Esophagus squamous epithelium (tissue), 5 donors: ENCODE measurements around the gene NUP210L. TPM values are rescaled to one million over a fixed set of nuclear protein-coding genes. Genes with fewer than 3 reads are reported as not detected.
"Not testable (repeated sequence)": the region's sequence is repeated elsewhere in the genome, so short reads cannot be mapped to it uniquely, and the experiment has no call there.

Source experiments
- DNase-seq: peaks from one replicate; lab custom pipeline; 2025; lab: John Stamatoyannopoulos, UW
- H3K27ac ChIP-seq, 4 donors: fragments of 200-600 bp; sonication (generic); one replicate each; pipeline ENCODE4 v1.5.1; 2016 to 2019; ENCODE audit warnings: mild to moderate bottlenecking in 1 of 4
- H3K27me3 ChIP-seq, 4 donors: fragments of 200-600 bp; sonication (generic); 1 replicate in 3 of 4; 2 replicates in 1 of 4; pipeline versions ENCODE4 v1.5.1 to v1.6.0; 2017 to 2021; ENCODE audit warnings: antibody characterized with exemption in 1 of 4
- H3K36me3 ChIP-seq, 3 donors: fragments of 200-600 bp; sonication (generic); one replicate each; pipeline ENCODE4 v1.5.1; 2016 to 2019
- H3K4me1 ChIP-seq, 3 donors: fragments of 200-600 bp; sonication (generic); one replicate each; pipeline ENCODE4 v1.5.1; 2017 to 2019
- H3K4me3 ChIP-seq, 4 donors: fragments of 200-600 bp; sonication (generic); 1 replicate in 3 of 4; 2 replicates in 1 of 4; pipeline ENCODE4 v1.5.1; 2016 to 2019; ENCODE audit warnings: mild to moderate bottlenecking in 2 of 4, moderate library complexity in 1 of 4
- H3K9me3 ChIP-seq, 3 donors: fragments of 200-600 bp; sonication (generic); one replicate each; pipeline ENCODE4 v1.5.1; 2016 to 2019
- POLR2A ChIP-seq, 4 donors: fragments of 450-650 bp; IDR thresholded peaks; one replicate each; pipeline ENCODE4 v1.6.1; 2017; ENCODE audit warnings: antibody characterized with exemption in 4 of 4, mild to moderate bottlenecking in 4 of 4, moderate library complexity in 3 of 4
- WGBS, 2 donors: methylation state at CpG; one replicate each; pipeline ENCODE4 v1.1.5; 2018; 5-methylcytosine and 5-hydroxymethylcytosine counted together
- intact Hi-C: fragments of 100-400 bp; cut with DNase I; formaldehyde crosslinking; loops from one replicate; pipeline ENCODE4 v1.15.0; 2022
- total RNA-seq, 4 donors: library from RNA; depleted of rRNA; stranded (reverse); fragments of >200 nt; gene quantifications; one replicate each; pipeline ENCODE4 v1.1.0, GENCODE V29; 2016
- TF ChIP-seq, protein P1 (sequence below), 6 experiments: fragments of 450-650 bp in 4 of 6; fragments of 200-600 bp in 2 of 6; sonication (generic) in 2 of 6; IDR thresholded peaks; one replicate each; pipeline ENCODE4 v1.5.1; 2016 to 2019; ENCODE audit warnings: antibody characterized with exemption in 6 of 6, mild to moderate bottlenecking in 4 of 6, moderate library complexity in 4 of 6
- donor health status: DM: yes; HTN: yes; CAD: no.

NUP210L gene
- total RNA-seq, 4 donors from 2014 or later: 0.09 to 0.19 TPM; not detected in 2

DNA sequence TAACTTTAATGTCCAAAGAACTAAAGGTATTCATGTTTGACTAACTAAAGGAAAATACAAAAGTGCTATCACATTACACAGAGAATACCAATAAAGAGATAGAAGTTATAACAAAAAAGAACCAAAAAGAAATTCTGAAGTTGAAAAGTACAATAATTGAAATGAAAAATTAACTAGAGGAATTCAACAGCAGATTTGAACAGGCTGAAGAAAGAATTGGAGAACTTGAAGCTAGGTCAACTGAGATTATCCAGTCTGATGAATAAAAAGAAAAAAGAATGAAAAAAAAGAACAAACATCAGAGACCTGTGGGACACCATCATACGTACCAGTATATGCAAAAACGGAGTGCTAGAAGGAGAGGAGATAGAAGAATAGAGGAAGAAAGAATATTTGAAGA lies 78.5 kb downstream of the NUP210L start:
- Histone ChIP-seq H3K4me1 (no peaks in the 10 kb centered on the region), H3K27ac (no peak overlapping the region), H3K27me3 (no peaks in the 10 kb centered on the region), H3K9me3 (no peaks in the 10 kb centered on the region), H3K4me3 (no peak overlapping the region), H3K36me3 (no peaks in the 10 kb centered on the region)
- DNase-seq: no peak
- WGBS, 2 donors: 63 to 82% methylated on average over 2 of the region's 2 CpGs
- TF ChIP-seq, protein P1, sequence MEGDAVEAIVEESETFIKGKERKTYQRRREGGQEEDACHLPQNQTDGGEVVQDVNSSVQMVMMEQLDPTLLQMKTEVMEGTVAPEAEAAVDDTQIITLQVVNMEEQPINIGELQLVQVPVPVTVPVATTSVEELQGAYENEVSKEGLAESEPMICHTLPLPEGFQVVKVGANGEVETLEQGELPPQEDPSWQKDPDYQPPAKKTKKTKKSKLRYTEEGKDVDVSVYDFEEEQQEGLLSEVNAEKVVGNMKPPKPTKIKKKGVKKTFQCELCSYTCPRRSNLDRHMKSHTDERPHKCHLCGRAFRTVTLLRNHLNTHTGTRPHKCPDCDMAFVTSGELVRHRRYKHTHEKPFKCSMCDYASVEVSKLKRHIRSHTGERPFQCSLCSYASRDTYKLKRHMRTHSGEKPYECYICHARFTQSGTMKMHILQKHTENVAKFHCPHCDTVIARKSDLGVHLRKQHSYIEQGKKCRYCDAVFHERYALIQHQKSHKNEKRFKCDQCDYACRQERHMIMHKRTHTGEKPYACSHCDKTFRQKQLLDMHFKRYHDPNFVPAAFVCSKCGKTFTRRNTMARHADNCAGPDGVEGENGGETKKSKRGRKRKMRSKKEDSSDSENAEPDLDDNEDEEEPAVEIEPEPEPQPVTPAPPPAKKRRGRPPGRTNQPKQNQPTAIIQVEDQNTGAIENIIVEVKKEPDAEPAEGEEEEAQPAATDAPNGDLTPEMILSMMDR (IDR thresholded peaks at IDR 0.05): no peak
- no peak for TF ChIP-seq POLR2A (IDR thresholded peaks at IDR 0.05)
- intact Hi-C loops: no loop called here

DNA sequence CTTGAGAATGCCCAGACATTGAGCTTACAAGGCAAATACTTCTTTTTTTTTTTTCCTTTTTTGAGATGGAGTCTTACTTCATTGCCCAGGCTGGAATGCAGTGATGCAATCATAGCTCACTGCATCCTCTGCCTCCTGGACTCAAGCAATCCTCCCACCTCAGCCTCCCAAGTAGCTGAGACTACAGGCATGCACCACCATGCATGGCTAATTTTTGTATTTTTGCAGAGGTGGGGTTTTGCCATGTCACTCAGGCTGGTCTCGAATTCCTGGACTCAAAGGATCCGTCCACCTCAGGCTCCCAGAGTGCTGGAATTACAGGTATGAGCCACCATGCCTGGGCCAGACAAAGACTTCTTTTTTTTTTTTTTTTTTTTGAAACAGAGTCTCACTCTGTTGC lies 79.1 kb downstream of the NUP210L start:
- Histone ChIP-seq H3K36me3 (no peaks in the 10 kb centered on the region), H3K27ac (no peak overlapping the region), H3K27me3 (no peaks in the 10 kb centered on the region), H3K9me3 (no peaks in the 10 kb centered on the region), H3K4me1 (no peaks in the 10 kb centered on the region), H3K4me3 (no peak overlapping the region)
- WGBS, 2 donors: 77 to 91% methylated on average over 2 of the region's 2 CpGs
- intact Hi-C loops: no loop called here
- DNase-seq: no peak
- TF ChIP-seq POLR2A (IDR thresholded peaks at IDR 0.05): no peak
- TF ChIP-seq, protein P1 (IDR thresholded peaks at IDR 0.05): no peak

DNA sequence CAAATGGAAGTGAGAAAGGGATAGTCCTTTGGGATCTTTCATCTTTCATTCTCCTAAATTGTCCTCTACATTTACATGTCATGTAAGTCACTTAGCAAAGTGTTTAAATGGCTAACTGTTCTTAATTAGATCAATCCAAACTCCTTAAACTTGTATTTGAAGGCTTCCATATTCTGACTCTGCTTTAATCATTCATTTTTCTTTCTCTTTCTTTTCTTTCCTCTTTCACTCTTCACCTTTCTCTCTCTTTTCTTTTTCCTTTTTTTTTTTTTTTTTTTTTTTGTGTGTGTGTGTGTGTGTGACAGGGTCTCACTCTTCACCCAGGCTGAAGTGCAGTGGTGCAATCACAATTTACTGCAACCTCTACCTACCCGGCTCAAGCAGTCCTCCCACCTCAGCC lies 92.6 kb downstream of the NUP210L start:
- 75 to 100% methylated on average over 1 of the region's 1 CpG for WGBS, 2 donors
- TF ChIP-seq POLR2A (IDR thresholded peaks at IDR 0.05): no peak
- TF ChIP-seq, protein P1 (IDR thresholded peaks at IDR 0.05): no peak

DNA sequence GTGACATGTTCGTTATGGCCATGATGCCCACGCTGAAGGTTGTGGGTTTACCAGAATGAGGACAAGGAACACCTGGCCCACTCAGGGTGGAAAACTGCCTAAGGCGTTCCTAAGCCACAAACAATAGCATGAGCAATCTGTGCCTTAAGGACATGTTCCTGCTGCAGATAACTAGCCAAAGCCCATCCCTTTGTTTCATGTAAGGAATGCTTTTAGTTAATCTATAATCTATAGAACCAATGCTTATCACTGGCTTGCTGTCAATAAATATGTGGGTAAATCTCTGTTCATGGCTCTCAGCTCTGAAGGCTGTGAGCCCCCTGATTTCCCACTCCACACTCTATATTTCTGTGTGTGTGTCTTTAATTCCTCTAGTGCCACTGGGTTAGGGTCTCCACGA lies 107.4 kb downstream of the NUP210L start:
- H3K9me3 ChIP-seq, H3K36me3 ChIP-seq, H3K27me3 ChIP-seq, H3K4me1 ChIP-seq, H3K27ac ChIP-seq, DNase-seq, intact Hi-C loops, H3K4me3 ChIP-seq: not testable (repeated sequence)
- WGBS, 2 donors: 65 to 66% methylated on average over 2 to 3 of the region's 4 CpGs

More for the DNA sequence above, 92.6 kb downstream of the NUP210L start:
- intact Hi-C loops: no loop called here
- Histone ChIP-seq H3K27ac (no peak overlapping the region), H3K36me3 (no peaks in the 10 kb centered on the region), H3K27me3 (no peaks in the 10 kb centered on the region), H3K9me3 (no peaks in the 10 kb centered on the region), H3K4me3 (no peak overlapping the region), H3K4me1 (no peaks in the 10 kb centered on the region)
- DNase-seq: no peak

DNA sequence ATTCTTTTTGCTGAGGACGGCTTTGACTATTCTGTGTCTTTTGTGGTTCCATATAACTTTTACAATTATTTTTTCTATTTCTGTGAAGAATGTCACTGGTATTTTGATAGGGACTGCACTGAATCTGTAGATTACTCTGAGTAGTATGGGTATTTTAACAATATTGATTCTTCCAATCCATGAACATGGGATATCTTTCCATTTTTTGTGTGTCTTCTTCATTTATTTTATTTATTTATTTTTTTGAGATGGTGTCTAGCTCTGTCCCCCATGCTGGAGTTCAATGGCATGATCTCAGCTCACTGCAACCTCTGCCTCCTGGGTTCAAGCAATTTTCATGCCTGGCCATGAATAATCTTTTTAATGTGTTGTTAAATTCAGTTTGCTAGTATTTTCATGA lies 121.2 kb downstream of the NUP210L start:
- DNase-seq, H3K36me3 ChIP-seq, H3K4me3 ChIP-seq, H3K27ac ChIP-seq, H3K9me3 ChIP-seq, H3K4me1 ChIP-seq, H3K27me3 ChIP-seq, intact Hi-C loops: not testable (repeated sequence)
- 89 to 100% methylated on average over 1 of the region's 1 CpG for WGBS, 2 donors

DNA sequence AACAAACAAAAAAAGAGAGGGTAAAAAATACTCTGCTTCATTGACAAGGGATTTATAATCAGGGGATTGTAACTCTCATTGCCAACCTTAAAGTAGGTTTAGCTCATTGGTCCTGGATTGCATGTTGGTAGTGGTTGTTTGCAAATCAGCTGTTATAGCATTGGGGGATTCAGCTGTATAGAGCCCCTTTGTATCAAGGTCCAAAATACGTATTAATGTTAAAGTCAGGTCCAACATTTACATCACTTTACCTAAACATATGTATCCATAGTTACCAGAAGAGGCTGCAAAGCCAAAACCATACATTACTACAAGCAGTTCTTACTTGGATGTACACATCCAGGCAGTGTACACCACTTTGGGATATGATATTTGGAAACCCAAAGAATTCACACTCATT lies 134.9 kb downstream of the NUP210L start:
- Histone ChIP-seq H3K36me3 (no peaks in the 10 kb centered on the region), H3K27me3 (no peaks in the 10 kb centered on the region), H3K4me1 (no peaks in the 10 kb centered on the region), H3K27ac (no peak overlapping the region), H3K9me3 (no peaks in the 10 kb centered on the region), H3K4me3 (no peak overlapping the region)
- TF ChIP-seq, protein P1 (IDR thresholded peaks at IDR 0.05): no peak
- no peak for TF ChIP-seq POLR2A (IDR thresholded peaks at IDR 0.05)
- intact Hi-C loops: no loop called here
- WGBS, 2 donors: 73 to 89% methylated on average over 1 of the region's 1 CpG
- DNase-seq: no peak
